HG02884 (cell line): ENCODE measurements around the gene EGF.
"Not testable (repeated sequence)": the region's sequence is repeated elsewhere in the genome, so short reads cannot be mapped to it uniquely, and the experiment has no call there.

ENCODE experiments used
- ATAC-seq: cut with Tn5 transposase; IDR thresholded peaks from one replicate; pipeline ENCODE4 v1.9.1; 2021; ENCODE audit warnings: mild to moderate bottlenecking, moderate library complexity; ENCODE audit not compliant: unreplicated experiment

The EGF gene

GRCh38 chr4:110022457-110022856, 109.8 kb downstream of the EGF start:
- ATAC-seq = no peak

GRCh38 chr4:110025056-110025455, 112.4 kb downstream of the EGF start:
- ATAC-seq = no peak

DNA sequence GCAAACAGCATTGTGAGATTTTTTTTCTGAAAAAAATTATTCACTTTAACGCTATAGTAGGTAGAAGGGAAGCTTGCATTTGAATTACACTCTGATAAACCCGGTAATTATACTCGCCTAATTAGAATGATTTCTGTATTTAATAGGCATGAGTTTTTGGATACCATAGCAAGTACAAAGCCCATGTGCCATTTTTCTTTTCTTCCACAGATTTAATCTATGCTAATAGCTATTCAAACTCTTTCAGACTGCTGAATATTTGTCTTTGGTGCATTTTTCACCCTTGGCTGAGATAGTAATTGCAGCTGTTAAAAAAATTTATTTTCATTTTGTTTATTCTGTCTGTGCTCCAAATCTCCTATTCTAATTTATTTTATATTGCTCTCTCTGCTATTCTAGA, 113.0 kb downstream of the EGF start:
- ATAC-seq = no peak

DNA sequence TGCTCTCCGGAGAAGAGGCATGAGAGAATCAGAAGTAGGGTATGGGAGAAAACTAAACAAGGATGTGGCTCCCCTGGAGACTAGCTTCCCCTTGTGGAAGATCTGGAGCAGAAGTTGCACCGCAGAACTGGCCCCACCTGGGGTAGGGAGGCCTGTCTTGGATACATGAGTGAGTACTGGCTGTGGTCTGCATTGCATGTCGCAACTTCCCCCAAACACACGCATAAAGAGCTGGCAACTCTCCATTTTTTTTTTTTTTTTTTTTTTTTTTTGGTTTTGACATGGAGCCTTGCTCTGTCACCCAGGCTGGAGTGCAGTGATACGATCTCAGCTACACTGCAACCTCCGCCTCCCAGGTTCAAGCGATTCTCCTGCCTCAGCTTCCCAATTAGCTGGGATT, 119.9 kb downstream of the EGF start:
- no peak for ATAC-seq

DNA sequence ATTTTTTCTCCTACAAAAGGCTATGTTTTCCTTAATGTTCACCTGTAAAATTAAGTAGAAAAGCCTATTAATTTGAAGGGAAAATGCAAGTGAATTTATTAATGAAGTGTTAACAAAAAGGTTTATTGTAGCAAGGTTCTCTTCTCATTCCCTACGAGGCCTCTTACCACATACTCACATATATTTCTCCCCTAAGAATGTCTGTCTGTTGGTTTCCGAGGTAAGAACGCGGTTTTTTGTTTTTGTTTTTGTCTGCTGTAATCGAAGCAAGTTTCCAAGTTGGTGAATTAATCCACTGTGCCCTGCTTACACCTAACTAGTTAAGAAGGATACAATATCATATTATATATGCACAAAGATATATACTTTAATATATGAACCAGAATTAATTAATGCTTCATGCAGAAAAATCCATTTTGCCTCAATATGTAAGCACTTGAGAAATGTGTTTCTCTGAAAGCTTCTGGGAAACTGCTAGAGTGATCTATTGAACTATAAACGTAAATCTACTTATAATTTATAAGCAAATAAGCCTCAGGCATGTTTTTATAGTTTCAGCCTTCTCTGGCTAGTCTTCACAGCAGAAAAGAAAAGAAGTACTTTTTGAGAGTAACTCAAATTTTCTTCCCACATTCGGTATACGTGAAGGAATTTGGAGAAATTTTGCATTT, 120.8 kb downstream of the EGF start:
- ATAC-seq = no peak

DNA sequence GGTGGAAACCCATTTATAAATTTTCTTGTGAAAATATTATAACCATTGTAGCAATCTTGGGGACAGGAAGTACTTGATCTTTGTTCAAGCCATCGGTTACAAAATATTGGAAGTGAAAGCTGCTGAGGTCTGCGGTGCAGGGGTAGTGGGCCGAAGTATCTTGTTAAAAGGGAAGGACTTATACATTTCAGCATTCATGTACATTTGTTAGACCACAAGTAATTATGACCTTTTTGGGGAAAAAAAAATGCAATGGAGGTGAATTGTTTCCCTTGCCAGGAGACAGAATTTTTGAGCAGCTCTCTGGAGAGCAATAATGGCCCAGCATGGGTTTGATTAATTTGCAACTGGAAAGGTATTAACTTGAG, 121.3 kb downstream of the EGF start:
- ATAC-seq = peak; percentile 97

- ATAC-seq = not testable (repeated sequence)
Measured at GRCh38 chr4:110039164-110039563, 126.5 kb downstream of the EGF start.

- ATAC-seq = no peak
Measured at GRCh38 chr4:110041735-110042134, 129.1 kb downstream of the EGF start.

GRCh38 chr4:110042545-110043517, 130.1 kb downstream of the EGF start:
- no peak for ATAC-seq

- ATAC-seq = no peak
Measured at GRCh38 chr4:110046588-110047049, 133.9 kb downstream of the EGF start.

DNA sequence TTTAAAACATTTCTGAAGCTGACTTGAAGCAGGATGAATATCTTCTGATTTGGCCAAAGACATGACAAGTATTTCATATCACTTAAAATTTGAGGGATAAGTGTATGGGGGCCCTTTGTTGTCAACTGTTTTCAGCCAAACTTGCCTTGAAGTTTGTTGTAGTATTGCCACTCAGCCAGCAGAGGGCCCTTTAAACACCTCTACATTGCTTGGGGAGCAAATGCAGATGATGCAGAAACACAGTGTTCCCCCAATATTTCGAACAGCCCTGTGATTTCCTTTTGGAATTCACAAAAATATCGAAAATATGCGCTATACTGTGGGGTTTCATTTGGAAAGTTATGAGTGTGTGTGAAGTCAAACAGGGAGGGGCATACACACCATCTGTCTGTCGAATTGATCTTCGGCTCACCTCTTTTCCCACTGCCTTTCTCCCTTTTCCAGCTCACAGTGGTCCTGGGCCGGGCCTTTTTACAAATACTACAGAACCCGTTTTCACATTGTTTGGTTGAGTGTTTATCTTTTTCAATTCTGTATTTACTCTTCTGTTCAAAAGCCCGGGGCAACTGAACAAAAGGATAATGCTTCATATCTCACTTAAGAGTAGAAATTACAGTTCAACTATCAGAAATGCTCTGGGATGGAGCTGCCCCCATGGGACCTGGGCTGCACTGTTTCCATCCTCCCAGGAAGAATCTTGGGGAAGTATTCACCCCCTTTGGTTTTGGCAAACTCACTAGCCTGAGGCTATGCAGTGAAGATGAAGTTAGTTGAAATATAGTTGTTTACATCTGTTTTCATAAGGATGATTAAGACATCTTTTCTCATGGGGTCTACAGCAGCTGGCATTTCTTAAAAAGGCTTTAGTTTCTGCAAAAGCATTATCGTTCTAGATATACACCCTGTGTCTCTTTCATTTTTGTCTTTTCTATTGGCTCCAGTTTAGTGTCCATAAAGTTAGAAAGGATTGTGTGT, 137.6 kb downstream of the EGF start:
- peak; percentile 73 for ATAC-seq

DNA sequence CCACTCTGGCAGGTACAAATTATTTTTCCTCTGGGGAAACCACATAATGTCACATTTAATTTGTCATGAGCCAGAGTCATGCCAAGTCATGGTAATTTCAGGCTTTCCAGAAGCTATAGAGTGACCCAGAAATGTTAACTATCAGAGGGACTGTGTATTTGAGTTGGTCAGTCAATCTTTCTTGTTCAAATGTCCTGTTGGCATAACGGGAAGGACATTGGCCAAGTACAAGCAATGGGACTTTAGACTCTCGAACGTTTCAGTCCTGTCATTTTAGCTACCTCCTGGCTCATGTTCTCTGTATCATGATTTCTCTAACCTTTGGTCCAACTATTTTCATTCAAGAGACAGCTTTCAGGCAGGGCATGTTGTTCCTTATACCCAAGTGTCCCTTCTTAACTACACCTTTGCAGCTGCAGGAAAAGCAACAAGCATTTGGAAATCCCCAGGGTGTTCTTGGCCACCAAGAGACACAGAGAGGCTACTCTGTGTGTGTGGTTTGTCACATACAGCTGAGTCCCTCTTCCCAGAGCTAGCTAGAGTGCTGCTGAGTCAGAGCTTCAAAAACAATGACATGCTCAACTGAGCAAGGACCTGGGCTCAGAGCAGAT, 142.6 kb downstream of the EGF start:
- peak; percentile 84 for ATAC-seq

DNA sequence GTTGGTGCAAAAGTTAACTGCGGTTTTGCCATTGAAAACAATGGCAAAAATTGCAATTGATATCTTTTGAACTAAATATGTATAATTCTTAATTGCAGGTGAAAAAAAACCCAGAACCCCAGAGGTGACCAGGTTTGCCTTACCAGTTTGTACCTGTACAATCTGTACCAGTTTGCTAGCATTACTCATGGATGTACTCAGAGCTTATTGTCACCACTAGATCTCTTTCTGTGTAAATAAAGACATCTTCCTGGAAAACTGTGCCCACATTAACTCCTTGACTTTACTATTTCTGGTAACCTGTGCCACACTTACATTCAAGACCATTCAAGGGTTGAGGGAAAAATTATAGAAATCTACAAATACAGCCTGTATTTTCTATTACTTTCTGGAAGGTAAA, 146.0 kb downstream of the EGF start:
- ATAC-seq = no peak

GRCh38 chr4:110059556-110060191, 147.0 kb downstream of the EGF start:
- peak; percentile 70 for ATAC-seq

GRCh38 chr4:110061076-110061475, 148.4 kb downstream of the EGF start:
- no peak for ATAC-seq
